Osteoblast (primary cell): ENCODE measurements around the gene ASB4. TPM values are rescaled to one million over a fixed set of nuclear protein-coding genes. Genes with fewer than 3 reads are reported as not detected.

Experiments
- DNase-seq: peaks from one replicate; pipeline ENCODE4 v3.0.0; 2011; ENCODE audit warnings: low spot score, mixed read lengths; ENCODE audit not compliant: insufficient read length; ENCODE audit errors: missing footprints
- H2AFZ ChIP-seq: 2 replicates; pipeline ENCODE4 v1.6.0; 2011; ENCODE audit warnings: mild to moderate bottlenecking, low read length
- H3K27ac ChIP-seq: 2 replicates; pipeline ENCODE4 v1.5.1; 2011; ENCODE audit warnings: mild to moderate bottlenecking, low read depth, low read length, moderate library complexity
- H3K27me3 ChIP-seq: 2 replicates; pipeline ENCODE4 v1.6.0; 2012; ENCODE audit warnings: mild to moderate bottlenecking, control low read depth, inconsistent platforms, low read length, moderate library complexity; ENCODE audit not compliant: insufficient read depth
- H3K36me3 ChIP-seq: 2 replicates; pipeline ENCODE4 v1.5.1; 2011; ENCODE audit warnings: mild to moderate bottlenecking, low read length, control low read depth, moderate library complexity; ENCODE audit not compliant: insufficient read depth
- H3K4me1 ChIP-seq: 2 replicates; pipeline ENCODE4 v1.5.1; 2011; ENCODE audit warnings: mild to moderate bottlenecking, low read length, control low read depth, moderate library complexity; ENCODE audit not compliant: insufficient read depth
- H3K4me2 ChIP-seq: 2 replicates; pipeline ENCODE4 v1.6.0; 2011; ENCODE audit warnings: mild to moderate bottlenecking, low read length; ENCODE audit not compliant: insufficient read depth
- H3K4me3 ChIP-seq: fragments of 200-600 bp; sonication (generic); 3 replicates; pipeline ENCODE4 v1.5.1; 2012; ENCODE audit warnings: mild to moderate bottlenecking, low read length, inconsistent platforms; ENCODE audit not compliant: insufficient read depth
- H3K79me2 ChIP-seq: 2 replicates; pipeline ENCODE4 v1.6.0; 2012; ENCODE audit warnings: mild to moderate bottlenecking, low read length, control low read depth, inconsistent platforms; ENCODE audit not compliant: insufficient read depth
- H3K9me3 ChIP-seq: 2 replicates; pipeline ENCODE4 v1.5.1; 2011; ENCODE audit warnings: low read depth, low read length, control low read depth
- H4K20me1 ChIP-seq: 2 replicates; pipeline ENCODE4 v1.6.0; 2012; ENCODE audit warnings: mild to moderate bottlenecking, low read length, control low read depth; ENCODE audit not compliant: insufficient read depth
- CTCF ChIP-seq: IDR thresholded peaks from 2 replicates; pipeline ENCODE4 v1.5.1; 2011; ENCODE audit warnings: mild to moderate bottlenecking, low read depth, low read length, moderate library complexity; ENCODE audit errors: extremely low read depth
- total RNA-seq: library from RNA; depleted of rRNA; stranded (reverse); fragments of >200 nt; gene quantifications from 2 replicates; pipeline ENCODE4 v1.2.3, GENCODE V29; 2012

Gene ASB4
- not detected in 2 replicates for total RNA-seq

- Histone ChIP-seq H3K4me1 (no peaks in the 10 kb centered on the region), H4K20me1 (no peaks in the 10 kb centered on the region), H3K79me2 (no peaks in the 10 kb centered on the region), H3K4me2 (no peak within 1 kb of the TSS), H3K27ac (no peak within 1 kb of the TSS), H3K36me3 (no peaks in the 10 kb centered on the region), H3K4me3 (no peak within 1 kb of the TSS), H3K9me3 (no peaks in the 10 kb centered on the region), H2AFZ (no peak within 1 kb of the TSS), H3K27me3 (peaks cover 8% of the 10 kb centered on the region)
- no peak for TF ChIP-seq CTCF
- DNase-seq, result no peak
These were observed at the start of gene ASB4 for GRCh38 chr7:95485391-95486123. ASB4 (plus strand) TSS chr7:95485943; CDS start chr7:95485972, 29 bp downstream.

- no peaks in the 10 kb centered on the region for H3K27me3 ChIP-seq
- H3K79me2 ChIP-seq, result peaks cover 16% of the 10 kb centered on the region
- no peaks in the 10 kb centered on the region for H3K36me3 ChIP-seq
- H3K4me2 ChIP-seq, result no peak overlapping the region
- no peak for TF ChIP-seq CTCF
- no peak for DNase-seq
- no peak overlapping the region for H2AFZ ChIP-seq
- no peak overlapping the region for H3K4me3 ChIP-seq
- no peaks in the 10 kb centered on the region for H4K20me1 ChIP-seq
- H3K4me1 ChIP-seq, result no peaks in the 10 kb centered on the region
- no peaks in the 10 kb centered on the region for H3K9me3 ChIP-seq
- H3K27ac ChIP-seq, result no peak overlapping the region
These were observed 49.3 kb upstream of the ASB4 start for GRCh38 chr7:95436407-95436806.

- H3K9me3 ChIP-seq, result no peaks in the 10 kb centered on the region
- no peak for TF ChIP-seq CTCF
- no peak overlapping the region for H3K4me2 ChIP-seq
- H3K79me2 ChIP-seq, result no peaks in the 10 kb centered on the region
- H3K27me3 ChIP-seq, result no peaks in the 10 kb centered on the region
- no peak overlapping the region for H3K4me3 ChIP-seq
- no peak overlapping the region for H3K27ac ChIP-seq
- no peaks in the 10 kb centered on the region for H3K4me1 ChIP-seq
- no peak overlapping the region for H2AFZ ChIP-seq
- no peak for DNase-seq
- H3K36me3 ChIP-seq, result no peaks in the 10 kb centered on the region
- H4K20me1 ChIP-seq, result no peaks in the 10 kb centered on the region
These were observed 45.2 kb upstream of the ASB4 start for GRCh38 chr7:95440394-95441038.

GRCh38 chr7:95441042-95441823 is 44.5 kb upstream of the ASB4 start:
- Histone ChIP-seq H3K4me2 (no peak overlapping the region), H4K20me1 (no peaks in the 10 kb centered on the region), H3K9me3 (no peaks in the 10 kb centered on the region), H3K79me2 (no peaks in the 10 kb centered on the region), H3K27ac (no peak overlapping the region), H3K36me3 (no peaks in the 10 kb centered on the region), H3K4me1 (no peaks in the 10 kb centered on the region), H2AFZ (no peak overlapping the region), H3K4me3 (no peak overlapping the region), H3K27me3 (no peaks in the 10 kb centered on the region)
- DNase-seq, result no peak
- no peak for TF ChIP-seq CTCF
